BJ (cell line): ENCODE results near the gene SHROOM3. TPM values are rescaled to one million over a fixed set of nuclear protein-coding genes. Genes with fewer than 3 reads are reported as not detected.

Experiments
- CTCF ChIA-PET: fragments of 350-600 bp; formaldehyde crosslinking; extraction: SDS; loops from one replicate; lab custom pipeline; 2021; ENCODE audit warnings: antibody characterized with exemption, inconsistent platforms; lab: Yijun Ruan, JAX
- POLR2A ChIA-PET: fragments of 300-600 bp; sonication (Branson Sonifier 250); formaldehyde crosslinking; extraction: SDS; loops from one replicate; lab custom pipeline; 2021; ENCODE audit warnings: antibody characterized with exemption; lab: Charles Lee
- DNase-seq: peaks from one replicate; pipeline ENCODE4 v3.0.0-alpha.2; 2011; ENCODE audit warnings: low read depth
- H3K27me3 ChIP-seq: 2 replicates; pipeline ENCODE4 v1.6.0; 2011; ENCODE audit warnings: low read length; ENCODE audit not compliant: control insufficient read depth, insufficient read depth
- H3K36me3 ChIP-seq: 2 replicates; pipeline ENCODE4 v1.5.1; 2011; ENCODE audit warnings: low read length; ENCODE audit not compliant: control insufficient read depth, insufficient read depth
- H3K4me3 ChIP-seq: 2 replicates; pipeline ENCODE4 v1.5.1; 2011; ENCODE audit warnings: low read depth, mild to moderate bottlenecking, control low read depth, low read length
- polyA plus RNA-seq: library from polyadenylated mRNA; depleted of rRNA; stranded (reverse); fragments of >200 nt; gene quantifications from 2 replicates; pipeline ENCODE4 v1.2.3, GENCODE V29; 2011
- TF ChIP-seq, protein P1 (sequence below): IDR thresholded peaks from 2 replicates; pipeline ENCODE4 v1.5.1; 2011; ENCODE audit warnings: low read depth, mild to moderate bottlenecking, control low read depth, inconsistent platforms, low read length, moderate library complexity; ENCODE audit not compliant: insufficient read depth

The SHROOM3 gene
- polyA plus RNA-seq, 1 experiment, result 46.1 TPM

DNA sequence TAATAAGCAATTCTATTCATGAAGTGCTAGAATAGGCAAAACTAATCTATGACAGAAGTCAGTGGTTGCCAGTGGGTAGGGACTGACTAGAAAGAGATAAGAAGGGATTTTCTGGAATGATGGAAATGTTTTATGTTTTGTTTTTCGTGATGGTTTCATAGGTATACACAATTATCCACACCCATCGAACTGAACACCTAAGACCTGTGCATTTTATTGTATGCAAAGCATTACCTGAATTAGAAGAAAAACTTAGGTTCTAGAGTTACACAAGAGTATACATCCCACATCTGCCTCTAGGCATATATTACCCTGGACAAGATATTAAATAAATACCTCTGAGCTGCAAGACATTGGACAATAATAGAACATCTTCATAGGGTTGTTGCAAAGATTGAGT lies 257.7 kb downstream of the SHROOM3 start:
- H3K27me3 ChIP-seq, result no peaks in the 10 kb centered on the region
- H3K36me3 ChIP-seq, result no peaks in the 10 kb centered on the region; the same call in 1 of the 2 replicates
- no peak for DNase-seq
- ChIA-PET CTCF (no interaction called here), POLR2A (no interaction called here)
- TF ChIP-seq, protein P1, sequence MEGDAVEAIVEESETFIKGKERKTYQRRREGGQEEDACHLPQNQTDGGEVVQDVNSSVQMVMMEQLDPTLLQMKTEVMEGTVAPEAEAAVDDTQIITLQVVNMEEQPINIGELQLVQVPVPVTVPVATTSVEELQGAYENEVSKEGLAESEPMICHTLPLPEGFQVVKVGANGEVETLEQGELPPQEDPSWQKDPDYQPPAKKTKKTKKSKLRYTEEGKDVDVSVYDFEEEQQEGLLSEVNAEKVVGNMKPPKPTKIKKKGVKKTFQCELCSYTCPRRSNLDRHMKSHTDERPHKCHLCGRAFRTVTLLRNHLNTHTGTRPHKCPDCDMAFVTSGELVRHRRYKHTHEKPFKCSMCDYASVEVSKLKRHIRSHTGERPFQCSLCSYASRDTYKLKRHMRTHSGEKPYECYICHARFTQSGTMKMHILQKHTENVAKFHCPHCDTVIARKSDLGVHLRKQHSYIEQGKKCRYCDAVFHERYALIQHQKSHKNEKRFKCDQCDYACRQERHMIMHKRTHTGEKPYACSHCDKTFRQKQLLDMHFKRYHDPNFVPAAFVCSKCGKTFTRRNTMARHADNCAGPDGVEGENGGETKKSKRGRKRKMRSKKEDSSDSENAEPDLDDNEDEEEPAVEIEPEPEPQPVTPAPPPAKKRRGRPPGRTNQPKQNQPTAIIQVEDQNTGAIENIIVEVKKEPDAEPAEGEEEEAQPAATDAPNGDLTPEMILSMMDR, result no peak
- H3K4me3 ChIP-seq, result no peak overlapping the region

- DNase-seq, result no peak
- Histone ChIP-seq H3K4me3 (no peak overlapping the region), H3K27me3 (no peaks in the 10 kb centered on the region), H3K36me3 (no peaks in the 10 kb centered on the region; the same call in 1 of the 2 replicates)
- TF ChIP-seq, protein P1, result no peak
- ChIA-PET POLR2A (interaction anchor here (0.6 kb wide), 1 partner anchor 10 kb away, joined by 3 read pairs; no protein-coding TSS in a partner anchor), CTCF (no interaction called here)
These were observed 259.0 kb downstream of the SHROOM3 start for GRCh38 chr4:76694056-76694455.

DNA sequence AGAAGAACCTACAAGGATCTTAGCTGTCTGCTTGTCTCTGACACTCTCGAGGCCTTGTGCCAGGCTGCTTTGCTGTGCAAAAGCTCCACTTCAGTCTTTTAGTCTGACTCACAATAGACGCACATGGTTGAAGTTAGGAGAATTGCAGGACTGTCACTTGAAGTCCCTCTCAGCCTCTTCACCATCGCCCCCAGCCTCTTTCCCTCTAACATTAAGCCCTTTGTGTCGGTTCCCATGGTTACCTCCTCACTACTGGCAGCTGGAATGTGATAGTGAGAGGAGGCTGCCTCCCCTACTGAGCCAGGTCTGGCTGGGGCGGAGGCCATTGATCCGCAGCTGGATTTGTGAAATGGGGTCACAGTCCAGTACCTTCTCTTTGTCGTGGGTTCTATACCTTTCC lies 261.1 kb downstream of the SHROOM3 start:
- peak; percentile 25 for DNase-seq
- no peak overlapping the region for H3K4me3 ChIP-seq
- no peaks in the 10 kb centered on the region for H3K27me3 ChIP-seq
- POLR2A ChIA-PET, result interaction anchor here (0.6 kb wide), 2 partner anchors 57 to 89 kb away, joined by 3 to 4 read pairs; no protein-coding TSS in a partner anchor
- TF ChIP-seq, protein P1, result no peak
- CTCF ChIA-PET, result interaction anchor here (1.0 to 1.4 kb wide), 3 partner anchors 10 to 61 kb away, joined by 3 to 5 read pairs (median 3); no protein-coding TSS in a partner anchor
- no peaks in the 10 kb centered on the region; the same call in 1 of the 2 replicates for H3K36me3 ChIP-seq

- no peak overlapping the region for H3K4me3 ChIP-seq
- ChIA-PET POLR2A (interaction anchor here (0.6 kb wide), 1 partner anchor 9 kb away, joined by 3 read pairs; no protein-coding TSS in a partner anchor), CTCF (no interaction called here)
- H3K27me3 ChIP-seq, result no peaks in the 10 kb centered on the region
- H3K36me3 ChIP-seq, result no peaks in the 10 kb centered on the region
- DNase-seq, result no peak
- TF ChIP-seq, protein P1, result no peak
These were observed 262.2 kb downstream of the SHROOM3 start for GRCh38 chr4:76697129-76697803.

DNA sequence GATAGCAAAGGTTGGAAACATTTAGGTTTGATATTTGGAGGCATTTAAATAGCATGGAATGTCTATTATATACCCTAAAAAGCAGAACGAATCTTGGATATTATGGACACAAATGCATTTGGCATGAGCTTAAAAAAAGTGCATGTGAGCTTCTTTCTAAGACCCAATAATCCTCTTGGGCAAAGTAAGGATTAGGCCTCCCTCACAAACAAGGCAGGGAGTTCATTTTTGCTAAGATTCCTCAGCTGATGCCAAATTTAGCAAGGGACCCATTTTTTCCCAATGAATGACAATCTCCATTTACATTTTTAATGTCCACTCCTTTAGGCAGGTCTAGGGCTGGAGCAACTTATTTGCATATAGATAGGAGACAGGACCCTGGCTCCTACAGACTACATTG lies 263.1 kb downstream of the SHROOM3 start:
- TF ChIP-seq, protein P1, result no peak
- no peaks in the 10 kb centered on the region for H3K27me3 ChIP-seq
- DNase-seq, result no peak
- no peaks in the 10 kb centered on the region for H3K36me3 ChIP-seq
- POLR2A ChIA-PET, result no interaction called here
- no peak overlapping the region for H3K4me3 ChIP-seq
- CTCF ChIA-PET, result interaction anchor here (1.1 kb wide), 1 partner anchor 31 kb away, joined by 4 read pairs; no protein-coding TSS in a partner anchor
